T-helper 2 cell treated with Interferon-gamma antibody and Interleukin-4, amounts not matched to agents 100 ng/mL and 5 ng/mL, for 36 hours (primary cell): ENCODE data around the gene BORCS8. TPM values are rescaled to one million over a fixed set of nuclear protein-coding genes. Genes with fewer than 3 reads are reported as not detected.

Source experiments
- total RNA-seq: library from RNA; stranded (reverse); gene quantifications from 2 replicates; pipeline ENCODE4 v1.2.3, GENCODE V29; 2022

BORCS8 gene
- total RNA-seq, 1 donor from 2014 or later = 38.6 TPM

Other genes with a start within 250 kb of the BORCS8 start
- 127 and 133 TPM in 2 replicates for gene SUGP2, start 158.6 kb downstream of the BORCS8 start, total RNA-seq
- 38.4 and 39.9 TPM in 2 replicates for gene ARMC6, start 158.5 kb downstream of the BORCS8 start, total RNA-seq
- gene SLC25A42, start 128.2 kb downstream of the BORCS8 start, total RNA-seq = 17.4 and 18.6 TPM in 2 replicates
- gene TMEM161A, start 53.7 kb downstream of the BORCS8 start, total RNA-seq = 19.4 and 24.0 TPM in 2 replicates
- 2.3 and 3.3 TPM in 2 replicates for gene MEF2B, start 21.9 kb downstream of the BORCS8 start, total RNA-seq
- gene RFXANK, start 106 bp upstream of the BORCS8 start, total RNA-seq = 115 and 117 TPM in 2 replicates
- gene NR2C2AP, start 11.3 kb upstream of the BORCS8 start, total RNA-seq = 43.9 and 45.9 TPM in 2 replicates
- gene NCAN, start 19.8 kb upstream of the BORCS8 start, total RNA-seq = 0.48 TPM in 1 of 2 replicates, not detected in the other
- not detected in 2 replicates for gene TM6SF2, start 81.1 kb upstream of the BORCS8 start, total RNA-seq
- 66.7 and 73.3 TPM in 2 replicates for gene SUGP1, start 128.4 kb upstream of the BORCS8 start, total RNA-seq
- 77.7 and 82.7 TPM in 2 replicates for gene MAU2, start 128.7 kb upstream of the BORCS8 start, total RNA-seq
- gene GATAD2A, start 213.5 kb upstream of the BORCS8 start, total RNA-seq = 123 and 129 TPM in 2 replicates